Peyer's patch (tissue), 4 donors: ENCODE results near the gene COL26A1.
"Not testable (repeated sequence)": the region's sequence is repeated elsewhere in the genome, so short reads cannot be mapped to it uniquely, and the experiment has no call there.

Source experiments
- CTCF ChIP-seq, 6 experiments: fragments of 450-650 bp in 4 of 6; fragments of 200-600 bp in 2 of 6; sonication (generic) in 1 of 6; IDR thresholded peaks; one replicate each; pipeline ENCODE4 v1.5.1; 2017 to 2019; ENCODE audit warnings: antibody characterized with exemption in 6 of 6, mild to moderate bottlenecking in 3 of 6, moderate library complexity in 1 of 6
- POLR2A ChIP-seq, 2 donors: fragments of 450-650 bp; IDR thresholded peaks; one replicate each; pipeline ENCODE4 v1.5.1; 2017; ENCODE audit warnings: antibody characterized with exemption in 2 of 2, mild to moderate bottlenecking in 2 of 2, moderate library complexity in 2 of 2

- TF ChIP-seq CTCF, POLR2A (IDR thresholded peaks at IDR 0.05): not testable (repeated sequence)
Observed at GRCh38 chr7:101349300-101349699, 13.4 kb upstream of the COL26A1 start.
